SH-SY5Y (cell line): ENCODE data around the gene SERTAD2.

Source experiments
- GATA2 ChIP-seq: IDR thresholded peaks from 2 replicates; pipeline ENCODE4 v1.6.1; 2011; ENCODE audit warnings: mild to moderate bottlenecking, low read depth, low read length
- GATA3 ChIP-seq: IDR thresholded peaks from 2 replicates; pipeline ENCODE4 v1.6.1; 2011; ENCODE audit warnings: low read depth, mild to moderate bottlenecking, low read length, moderate library complexity

GRCh38 chr2:64612575-64613195 lies 41.0 kb downstream of the SERTAD2 start:
- TF ChIP-seq GATA3 (no peak), GATA2 (no peak)
